Measurements from ENCODE around the gene RFC5.

DNA sequence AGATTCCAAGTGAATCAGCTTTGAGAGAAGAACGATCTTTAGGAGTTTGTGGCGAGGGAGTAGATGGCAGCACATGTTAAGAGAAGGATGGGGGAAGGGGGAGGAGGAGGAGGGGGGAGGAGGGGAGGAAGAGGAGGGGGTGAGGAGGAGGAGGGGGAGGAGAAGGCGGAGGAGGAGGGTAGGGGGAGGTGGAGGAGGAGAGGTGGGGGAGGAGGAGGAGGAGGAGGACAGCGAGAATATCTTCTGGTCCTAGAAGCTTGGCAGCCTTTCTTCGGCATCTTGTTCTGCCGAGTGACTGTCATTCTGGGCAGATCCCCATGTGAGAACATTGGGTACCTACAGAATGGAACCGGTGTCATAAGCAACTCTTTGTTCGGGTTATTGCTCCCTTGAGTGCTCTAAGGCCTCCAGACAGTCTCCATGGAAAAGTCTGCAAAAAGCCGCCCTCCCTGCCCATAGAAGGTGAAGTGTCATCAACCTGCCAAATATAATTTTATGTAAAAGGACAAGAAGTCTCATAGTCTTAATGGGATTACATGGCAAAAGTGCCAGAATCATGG lies 6.9 kb downstream of the RFC5 start:
- TF ChIP-seq, protein P1, sequence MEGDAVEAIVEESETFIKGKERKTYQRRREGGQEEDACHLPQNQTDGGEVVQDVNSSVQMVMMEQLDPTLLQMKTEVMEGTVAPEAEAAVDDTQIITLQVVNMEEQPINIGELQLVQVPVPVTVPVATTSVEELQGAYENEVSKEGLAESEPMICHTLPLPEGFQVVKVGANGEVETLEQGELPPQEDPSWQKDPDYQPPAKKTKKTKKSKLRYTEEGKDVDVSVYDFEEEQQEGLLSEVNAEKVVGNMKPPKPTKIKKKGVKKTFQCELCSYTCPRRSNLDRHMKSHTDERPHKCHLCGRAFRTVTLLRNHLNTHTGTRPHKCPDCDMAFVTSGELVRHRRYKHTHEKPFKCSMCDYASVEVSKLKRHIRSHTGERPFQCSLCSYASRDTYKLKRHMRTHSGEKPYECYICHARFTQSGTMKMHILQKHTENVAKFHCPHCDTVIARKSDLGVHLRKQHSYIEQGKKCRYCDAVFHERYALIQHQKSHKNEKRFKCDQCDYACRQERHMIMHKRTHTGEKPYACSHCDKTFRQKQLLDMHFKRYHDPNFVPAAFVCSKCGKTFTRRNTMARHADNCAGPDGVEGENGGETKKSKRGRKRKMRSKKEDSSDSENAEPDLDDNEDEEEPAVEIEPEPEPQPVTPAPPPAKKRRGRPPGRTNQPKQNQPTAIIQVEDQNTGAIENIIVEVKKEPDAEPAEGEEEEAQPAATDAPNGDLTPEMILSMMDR (IDR thresholded peaks at IDR 0.05; ENCODE audit: insufficient read depth, low read depth, low read length), result no peak
- no peak for TF ChIP-seq EZH2 (IDR thresholded peaks at IDR 0.05; ENCODE audit: insufficient read depth, low read length)
